OCI-LY3 (cell line): ENCODE data around the gene FHIP1B.

Experiments used
- CTCF ChIP-seq: fragments of 200-600, 300-600 bp; sonication (generic); IDR thresholded peaks from 2 replicates; pipeline ENCODE4 v1.5.1; 2014; ENCODE audit warnings: antibody characterized with exemption, low read length, low read depth
- EZH2phosphoT487 ChIP-seq: fragments of 200-600 bp; shearing (Covaris generic); IDR thresholded peaks from 2 replicates; pipeline ENCODE4 v1.6.1; 2018; ENCODE audit warnings: antibody characterized with exemption, mixed run types, low read depth

GRCh38 chr11:6196396-6196795, 38.0 kb downstream of the FHIP1B start:
- TF ChIP-seq CTCF (no peak), EZH2phosphoT487 (no peak)
